ENCODE data around the gene NPIPB8.

- TF ChIP-seq CTCF (IDR thresholded peaks at IDR 0.05) (no peak), POLR2AphosphoS5 (IDR thresholded peaks at IDR 0.05; ENCODE audit: low read depth, low read length) (no peak)
Observed at GRCh38 chr16:28607116-28607623, 30.7 kb upstream of the NPIPB8 start.
